Measurements from ENCODE around the gene DDX3X.
A peak's percentile ranks its signal among the peaks of the same experiment; 100 is the strongest.

DDX3X gene

GRCh38 chrX:41335198-41335957 is 1.4 kb downstream of the DDX3X start:
- H2BK5ac ChIP-seq (ENCODE audit: low read depth, low read length, poor library complexity, severe bottlenecking) = no peak overlapping the region
- WGBS = 0% methylated on average over 7 of the region's 15 CpGs
- peak overlapping the region; percentile 80 to 97 for H3K4me3 ChIP-seq (ENCODE audit: insufficient read depth in 1 of 2, low read depth in 1 of 2, low read length in 2 of 2)
- peak overlapping the region; percentile 63 for H3K4me2 ChIP-seq (ENCODE audit: low read length, poor library complexity, severe bottlenecking)
- H3K79me1 ChIP-seq (replicated peaks; ENCODE audit: low read length, poor library complexity, severe bottlenecking) = no peaks in the 10 kb centered on the region
- no peak overlapping the region for H3K4ac ChIP-seq (ENCODE audit: low read depth in 1 of 2, low read length in 2 of 2)
- H2BK12ac ChIP-seq (ENCODE audit: low read length in 2 of 2) = no peak overlapping the region
- DNase-seq = no peak
- H3K18ac ChIP-seq (ENCODE audit: low read depth in 1 of 2, low read length in 2 of 2) = peak overlapping the region in 1 of 2 experiments; percentile 33
- peaks cover 1% of the 10 kb centered on the region for H3K4me1 ChIP-seq (ENCODE audit: control insufficient read depth, insufficient read depth, low read depth, low read length)
- H2AK5ac ChIP-seq (ENCODE audit: low read length, severe bottlenecking) = no peak overlapping the region
- no peak overlapping the region for H3K14ac ChIP-seq (ENCODE audit: low read length in 2 of 2)
- no peak overlapping the region for H3K23ac ChIP-seq (ENCODE audit: low read length in 2 of 2)
- no peak overlapping the region for H2BK120ac ChIP-seq (ENCODE audit: low read depth, low read length)
- H3K36me3 ChIP-seq (ENCODE audit: control insufficient read depth in 1 of 2, insufficient read depth in 2 of 2, low read depth in 1 of 2, low read length in 2 of 2) = peaks cover 0 to 32% of the 10 kb centered on the region in 2 experiments
- peak overlapping the region; percentile 100 for H3K9ac ChIP-seq (ENCODE audit: low read length)
- H4K8ac ChIP-seq (ENCODE audit: low read length) = no peak overlapping the region
- H3K27me3 ChIP-seq (ENCODE audit: control insufficient read depth in 1 of 2, insufficient read depth in 1 of 2, low read length in 2 of 2) = no peaks in the 10 kb centered on the region
- no peaks in the 10 kb centered on the region for H3K9me3 ChIP-seq (ENCODE audit: control insufficient read depth, low read length)
- H4K91ac ChIP-seq (ENCODE audit: low read length) = no peak overlapping the region
- no peak overlapping the region for H2AFZ ChIP-seq (ENCODE audit: low read depth, low read length)
- peak overlapping the region; percentile 81 for H3K27ac ChIP-seq (ENCODE audit: low read length, poor library complexity, severe bottlenecking)
- no peak overlapping the region for H2BK15ac ChIP-seq (ENCODE audit: low read depth, poor library complexity, severe bottlenecking)

- Histone ChIP-seq H3K27ac (ENCODE audit: low read length, poor library complexity, severe bottlenecking) (no peak overlapping the region), H3K14ac (ENCODE audit: low read length in 2 of 2) (no peak overlapping the region), H3K4me1 (ENCODE audit: control insufficient read depth, insufficient read depth, low read depth, low read length) (no peaks in the 10 kb centered on the region), H2AK5ac (ENCODE audit: low read length, severe bottlenecking) (no peak overlapping the region), H3K9ac (ENCODE audit: low read length) (peak overlapping the region; percentile 100), H3K23ac (ENCODE audit: low read length in 2 of 2) (no peak overlapping the region), H3K4me3 (ENCODE audit: insufficient read depth in 1 of 2, low read depth in 1 of 2, low read length in 2 of 2) (peak overlapping the region in 1 of 2 experiments; percentile 97), H2BK12ac (ENCODE audit: low read length in 2 of 2) (no peak overlapping the region), H3K36me3 (ENCODE audit: control insufficient read depth in 1 of 2, insufficient read depth in 2 of 2, low read depth in 1 of 2, low read length in 2 of 2) (peaks cover 0 to 37% of the 10 kb centered on the region in 2 experiments), H2BK120ac (ENCODE audit: low read depth, low read length) (no peak overlapping the region), H2AFZ (ENCODE audit: low read depth, low read length) (no peak overlapping the region), H2BK15ac (ENCODE audit: low read depth, poor library complexity, severe bottlenecking) (no peak overlapping the region), H2BK5ac (ENCODE audit: low read depth, low read length, poor library complexity, severe bottlenecking) (no peak overlapping the region), H4K91ac (ENCODE audit: low read length) (no peak overlapping the region), H3K79me1 (replicated peaks; ENCODE audit: low read length, poor library complexity, severe bottlenecking) (no peaks in the 10 kb centered on the region), H3K18ac (ENCODE audit: low read depth in 1 of 2, low read length in 2 of 2) (no peak overlapping the region), H4K8ac (ENCODE audit: low read length) (no peak overlapping the region), H3K27me3 (ENCODE audit: control insufficient read depth in 1 of 2, insufficient read depth in 1 of 2, low read length in 2 of 2) (no peaks in the 10 kb centered on the region), H3K4me2 (ENCODE audit: low read length, poor library complexity, severe bottlenecking) (peak overlapping the region; percentile 63), H3K4ac (ENCODE audit: low read depth in 1 of 2, low read length in 2 of 2) (no peak overlapping the region), H3K9me3 (ENCODE audit: control insufficient read depth, low read length) (no peaks in the 10 kb centered on the region)
- 33% methylated on average over 3 of the region's 6 CpGs for WGBS
- no peak for DNase-seq
Measured at GRCh38 chrX:41335958-41336331, 2.0 kb downstream of the DDX3X start.

- Histone ChIP-seq H3K18ac (ENCODE audit: low read depth in 1 of 2, low read length in 2 of 2) (no peak overlapping the region), H3K4ac (ENCODE audit: low read depth in 1 of 2, low read length in 2 of 2) (no peak overlapping the region), H3K4me2 (ENCODE audit: low read length, poor library complexity, severe bottlenecking) (peak overlapping the region; percentile 63), H2BK15ac (ENCODE audit: low read depth, poor library complexity, severe bottlenecking) (no peak overlapping the region), H4K8ac (ENCODE audit: low read length) (no peak overlapping the region), H3K4me1 (ENCODE audit: control insufficient read depth, insufficient read depth, low read depth, low read length) (no peaks in the 10 kb centered on the region), H3K14ac (ENCODE audit: low read length in 2 of 2) (no peak overlapping the region), H2AK5ac (ENCODE audit: low read length, severe bottlenecking) (no peak overlapping the region), H4K91ac (ENCODE audit: low read length) (no peak overlapping the region), H2AFZ (ENCODE audit: low read depth, low read length) (no peak overlapping the region), H3K9ac (ENCODE audit: low read length) (peak overlapping the region; percentile 100), H3K9me3 (ENCODE audit: control insufficient read depth, low read length) (no peaks in the 10 kb centered on the region), H3K27me3 (ENCODE audit: control insufficient read depth in 1 of 2, insufficient read depth in 1 of 2, low read length in 2 of 2) (no peaks in the 10 kb centered on the region), H3K4me3 (ENCODE audit: insufficient read depth in 1 of 2, low read depth in 1 of 2, low read length in 2 of 2) (peak overlapping the region in 1 of 2 experiments; percentile 97), H2BK5ac (ENCODE audit: low read depth, low read length, poor library complexity, severe bottlenecking) (no peak overlapping the region), H3K36me3 (ENCODE audit: control insufficient read depth in 1 of 2, insufficient read depth in 2 of 2, low read depth in 1 of 2, low read length in 2 of 2) (peaks cover 0 to 42% of the 10 kb centered on the region in 2 experiments), H2BK120ac (ENCODE audit: low read depth, low read length) (no peak overlapping the region), H3K23ac (ENCODE audit: low read length in 2 of 2) (no peak overlapping the region), H3K79me1 (replicated peaks; ENCODE audit: low read length, poor library complexity, severe bottlenecking) (no peaks in the 10 kb centered on the region), H2BK12ac (ENCODE audit: low read length in 2 of 2) (no peak overlapping the region), H3K27ac (ENCODE audit: low read length, poor library complexity, severe bottlenecking) (no peak overlapping the region)
- no peak for DNase-seq
- whole genome bisulfite sequencing = 100% methylated on average over 1 of the region's 7 CpGs
Measured at GRCh38 chrX:41336447-41336846, 2.5 kb downstream of the DDX3X start.

GRCh38 chrX:41337140-41337539 is 3.2 kb downstream of the DDX3X start:
- no peaks in the 10 kb centered on the region for H3K4me1 ChIP-seq (ENCODE audit: control insufficient read depth, insufficient read depth, low read depth, low read length)
- 100% methylated on average over 1 of the region's 1 CpG for WGBS
- H2BK5ac ChIP-seq (ENCODE audit: low read depth, low read length, poor library complexity, severe bottlenecking) = no peak overlapping the region
- H3K4me3 ChIP-seq (ENCODE audit: insufficient read depth in 1 of 2, low read depth in 1 of 2, low read length in 2 of 2) = peak overlapping the region in 1 of 2 experiments; percentile 97
- H3K79me1 ChIP-seq (replicated peaks; ENCODE audit: low read length, poor library complexity, severe bottlenecking) = no peaks in the 10 kb centered on the region
- no peak for DNase-seq
- no peaks in the 10 kb centered on the region for H3K27me3 ChIP-seq (ENCODE audit: control insufficient read depth in 1 of 2, insufficient read depth in 1 of 2, low read length in 2 of 2)
- no peak overlapping the region for H2AFZ ChIP-seq (ENCODE audit: low read depth, low read length)
- no peak overlapping the region for H2BK120ac ChIP-seq (ENCODE audit: low read depth, low read length)
- H4K8ac ChIP-seq (ENCODE audit: low read length) = no peak overlapping the region
- H3K18ac ChIP-seq (ENCODE audit: low read depth in 1 of 2, low read length in 2 of 2) = no peak overlapping the region
- H3K14ac ChIP-seq (ENCODE audit: low read length in 2 of 2) = no peak overlapping the region
- H3K9me3 ChIP-seq (ENCODE audit: control insufficient read depth, low read length) = no peaks in the 10 kb centered on the region
- H3K27ac ChIP-seq (ENCODE audit: low read length, poor library complexity, severe bottlenecking) = no peak overlapping the region
- no peak overlapping the region for H2AK5ac ChIP-seq (ENCODE audit: low read length, severe bottlenecking)
- no peak overlapping the region for H2BK15ac ChIP-seq (ENCODE audit: low read depth, poor library complexity, severe bottlenecking)
- H3K4me2 ChIP-seq (ENCODE audit: low read length, poor library complexity, severe bottlenecking) = peak overlapping the region; percentile 3
- no peak overlapping the region for H4K91ac ChIP-seq (ENCODE audit: low read length)
- peak overlapping the region; percentile 100 for H3K9ac ChIP-seq (ENCODE audit: low read length)
- no peak overlapping the region for H2BK12ac ChIP-seq (ENCODE audit: low read length in 2 of 2)
- H3K36me3 ChIP-seq (ENCODE audit: control insufficient read depth in 1 of 2, insufficient read depth in 2 of 2, low read depth in 1 of 2, low read length in 2 of 2) = peaks cover 0 to 49% of the 10 kb centered on the region in 2 experiments
- no peak overlapping the region for H3K4ac ChIP-seq (ENCODE audit: low read depth in 1 of 2, low read length in 2 of 2)
- no peak overlapping the region for H3K23ac ChIP-seq (ENCODE audit: low read length in 2 of 2)
